Femur (tissue), 1 donor: ENCODE measurements around the gene CCND1.
"Not testable (repeated sequence)": the region's sequence is repeated elsewhere in the genome, so short reads cannot be mapped to it uniquely, and the experiment has no call there.

Source experiments
- DNase-seq: peaks from one replicate; pipeline ENCODE4 v3.0.0-alpha.2; 2017

CCND1 gene

DNA sequence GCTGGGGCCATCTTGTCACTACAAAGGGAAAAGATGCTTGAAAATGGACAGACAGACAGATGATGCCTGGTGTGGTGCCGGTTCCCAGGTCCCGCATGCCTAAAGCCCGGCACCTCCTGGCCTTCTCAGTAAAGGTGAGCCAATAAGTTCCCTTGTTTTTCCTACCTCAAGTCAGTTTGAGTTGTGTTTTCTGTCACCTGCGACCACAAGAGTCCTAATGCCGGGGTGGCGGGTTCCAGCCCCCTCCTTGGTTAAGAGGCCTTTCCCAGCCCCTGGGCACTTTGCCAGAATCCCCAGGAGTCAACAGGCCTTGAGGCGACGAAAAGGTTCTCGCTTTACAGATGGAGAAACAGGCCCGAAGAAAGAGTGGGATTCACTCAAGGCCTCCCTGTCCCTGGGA lies 53.8 kb downstream of the CCND1 start:
- DNase-seq = no peak

DNA sequence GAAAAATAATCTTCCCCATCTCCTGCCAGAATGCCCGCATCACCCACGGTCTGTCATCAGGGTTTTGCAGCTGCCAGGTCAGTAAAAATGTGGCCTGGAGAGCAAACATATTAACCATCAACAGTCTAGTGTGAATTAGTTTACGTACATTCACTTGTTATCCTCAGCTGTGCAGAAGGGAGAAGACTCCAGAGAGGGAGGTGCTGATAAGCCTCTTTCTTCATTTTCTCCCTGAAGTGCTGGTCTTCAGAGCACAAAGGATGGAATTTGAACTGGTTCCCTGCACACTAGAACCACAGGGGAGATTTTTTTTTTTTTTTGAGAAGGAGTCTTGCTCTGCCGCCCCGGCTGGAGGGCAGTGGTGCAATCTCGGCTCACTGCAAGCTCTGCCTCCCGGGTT lies 54.6 kb downstream of the CCND1 start:
- DNase-seq = no peak

DNA sequence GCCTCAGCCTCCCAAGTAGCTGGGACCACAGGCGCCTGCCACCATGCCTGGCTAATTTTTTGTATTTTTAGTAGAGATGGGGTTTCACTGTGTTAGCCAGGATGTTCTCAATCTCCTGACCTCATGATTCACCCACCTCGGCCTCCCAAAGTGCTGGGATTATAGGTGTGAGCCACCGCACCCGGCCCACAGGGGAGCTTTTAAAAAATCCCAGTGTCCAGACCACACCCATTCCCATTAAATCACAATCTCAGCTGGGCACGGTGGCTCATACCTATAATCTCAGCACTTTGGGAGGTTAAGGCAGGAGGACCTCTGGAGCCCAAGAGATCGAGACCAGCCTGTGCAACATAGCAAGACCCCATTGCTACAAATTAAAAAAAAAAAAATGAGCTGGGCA lies 55.0 kb downstream of the CCND1 start:
- DNase-seq = not testable (repeated sequence)

DNA sequence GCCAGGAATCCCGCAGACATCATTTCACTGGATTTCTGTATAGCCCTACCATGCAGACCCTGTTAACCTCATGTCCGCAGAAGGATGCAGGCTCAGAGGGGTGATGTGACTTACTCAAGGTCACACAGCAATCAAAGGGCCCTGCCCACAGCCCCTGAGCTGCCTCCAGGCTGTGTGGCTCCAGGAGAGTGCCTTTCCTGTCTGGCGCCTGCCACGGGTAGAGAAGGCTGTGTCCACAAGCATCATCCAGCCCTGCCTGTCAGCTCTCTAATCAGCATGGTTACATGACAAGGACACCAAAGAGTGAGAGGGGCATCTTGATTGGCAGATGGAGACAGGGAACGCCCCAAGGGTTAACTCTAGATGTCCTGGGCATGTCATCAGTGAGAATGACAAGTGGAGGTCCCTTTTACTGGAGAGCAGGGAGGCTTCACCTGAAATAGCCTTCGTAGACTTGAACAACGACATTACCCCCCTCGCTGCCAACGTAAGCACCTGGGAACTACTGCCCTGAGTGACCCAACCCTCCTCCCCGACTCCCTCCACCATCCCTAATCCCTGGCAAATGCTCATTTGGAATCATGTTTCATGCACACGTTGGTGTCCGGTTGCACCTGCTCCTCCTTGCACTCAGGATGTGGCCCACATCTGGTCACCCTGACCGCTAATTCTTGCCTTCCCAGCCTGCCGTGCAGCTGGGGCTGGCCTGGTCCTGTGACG lies 56.0 kb downstream of the CCND1 start:
- DNase-seq = no peak

DNA sequence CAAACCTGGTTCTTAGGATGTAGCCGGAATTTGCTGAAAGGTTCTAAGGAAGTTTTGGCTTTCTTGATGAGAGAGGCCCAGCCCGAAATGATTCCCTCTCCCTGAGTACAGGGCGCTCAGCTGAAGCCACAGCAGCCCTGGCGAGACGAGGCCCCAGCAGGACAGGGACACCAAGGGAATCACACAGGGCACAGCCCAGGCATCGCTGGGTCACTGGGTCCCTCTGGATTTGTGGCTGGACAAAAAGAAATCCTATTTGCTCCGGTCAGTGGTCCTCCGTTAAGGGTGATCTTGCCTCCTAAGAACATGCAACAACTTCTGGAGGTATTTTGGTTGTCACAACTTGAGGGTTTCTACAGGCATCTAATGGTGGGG lies 56.5 kb downstream of the CCND1 start:
- DNase-seq = no peak

DNA sequence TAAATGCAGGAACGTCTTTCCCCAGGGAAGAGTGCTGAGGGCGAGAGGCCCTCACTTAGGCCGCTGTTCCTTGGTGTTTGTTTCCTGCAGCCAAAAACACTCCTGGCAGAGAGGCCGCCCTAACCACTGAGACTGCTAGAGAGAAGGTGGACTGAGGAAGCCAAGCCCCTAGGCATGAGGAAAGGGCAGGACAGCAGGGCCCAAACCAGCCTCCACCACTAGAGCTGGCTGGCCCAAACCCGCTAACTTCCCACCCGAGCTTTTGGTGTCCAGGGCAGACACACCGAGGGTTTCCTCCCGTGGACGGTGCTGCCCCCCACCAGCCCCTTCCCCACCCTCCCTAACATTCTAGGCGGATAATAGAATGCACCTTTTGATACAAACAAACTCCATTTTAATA lies 56.9 kb downstream of the CCND1 start:
- no peak for DNase-seq

DNA sequence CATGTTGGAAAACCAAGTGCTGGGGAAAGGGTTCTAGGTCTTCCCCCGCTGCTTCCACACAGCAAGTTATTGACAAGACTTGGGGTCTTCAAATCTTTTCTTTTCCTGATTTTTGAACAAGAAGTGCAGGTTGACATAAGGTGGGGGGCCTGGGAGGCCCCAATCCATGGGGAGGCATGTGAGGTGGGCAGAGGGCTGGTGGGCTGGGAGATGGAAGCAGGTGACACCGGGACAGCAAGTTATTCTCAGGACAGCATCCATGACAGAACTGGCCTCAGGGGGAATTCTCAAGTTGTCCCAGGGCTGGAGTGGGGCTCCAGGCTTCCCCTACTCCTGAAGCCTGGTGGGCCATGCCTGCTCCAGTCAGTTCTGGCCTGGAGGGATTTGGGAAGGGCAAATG lies 57.4 kb downstream of the CCND1 start:
- DNase-seq = no peak

DNA sequence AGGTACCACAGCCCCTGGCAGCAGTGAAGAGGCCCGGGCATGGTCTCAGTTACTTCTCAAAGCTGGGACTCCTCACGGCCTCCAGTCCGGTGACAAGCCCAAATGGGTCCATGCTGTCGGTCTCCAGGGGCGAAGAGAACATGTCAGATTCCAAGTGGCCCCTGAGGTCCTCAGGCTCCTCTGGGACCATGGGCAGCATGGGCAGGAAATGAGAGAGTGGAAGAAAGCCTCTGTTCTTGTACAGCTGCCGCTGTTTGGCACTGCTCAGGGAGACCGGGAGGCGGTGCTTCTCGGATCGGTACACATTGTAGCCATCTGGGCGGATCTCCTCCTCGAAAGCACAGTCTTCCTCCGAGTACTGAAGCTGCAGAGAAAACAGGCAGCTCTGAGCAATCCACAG lies 58.3 kb downstream of the CCND1 start:
- no peak for DNase-seq

DNA sequence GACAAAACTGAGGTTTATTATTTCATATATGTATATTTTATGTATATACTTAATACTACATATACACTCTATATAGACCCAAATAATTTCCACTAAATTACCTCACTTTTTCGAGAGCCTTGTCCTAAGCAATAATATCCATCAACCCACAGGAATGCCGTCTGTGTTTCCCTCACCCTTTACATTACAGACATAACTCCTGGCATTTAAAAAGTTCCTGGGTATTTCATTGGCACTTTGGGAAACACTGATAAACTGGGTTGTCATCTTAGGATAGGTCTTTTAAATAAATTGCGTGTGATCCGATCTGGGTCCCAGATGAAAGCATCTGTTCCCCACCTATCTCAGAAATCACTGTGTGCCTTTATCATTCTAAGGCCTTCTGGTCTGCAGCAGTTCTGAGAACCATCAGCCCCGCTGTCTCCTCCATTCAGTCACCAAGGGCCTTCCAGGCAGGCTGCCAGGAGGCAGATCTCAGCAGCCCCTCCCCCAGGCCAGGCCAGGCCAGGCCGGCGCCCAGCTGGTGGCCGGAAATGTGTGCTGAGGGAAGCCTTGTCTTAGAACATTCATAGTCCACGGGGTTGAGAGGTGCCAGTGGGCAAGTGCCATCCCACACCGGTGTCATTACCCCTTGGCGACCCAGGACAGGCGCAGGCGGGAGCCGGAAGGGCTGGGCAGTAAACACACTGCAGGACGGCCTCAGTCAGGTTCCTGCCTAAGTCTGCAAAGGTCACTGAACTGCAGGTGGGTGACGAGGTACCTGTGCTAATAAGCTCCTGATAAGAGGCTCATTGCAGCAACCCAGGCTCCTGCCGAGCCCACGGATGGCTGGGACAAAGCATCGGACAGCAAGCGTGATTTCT lies 59.6 kb downstream of the CCND1 start:
- peak; percentile 89 for DNase-seq

DNA sequence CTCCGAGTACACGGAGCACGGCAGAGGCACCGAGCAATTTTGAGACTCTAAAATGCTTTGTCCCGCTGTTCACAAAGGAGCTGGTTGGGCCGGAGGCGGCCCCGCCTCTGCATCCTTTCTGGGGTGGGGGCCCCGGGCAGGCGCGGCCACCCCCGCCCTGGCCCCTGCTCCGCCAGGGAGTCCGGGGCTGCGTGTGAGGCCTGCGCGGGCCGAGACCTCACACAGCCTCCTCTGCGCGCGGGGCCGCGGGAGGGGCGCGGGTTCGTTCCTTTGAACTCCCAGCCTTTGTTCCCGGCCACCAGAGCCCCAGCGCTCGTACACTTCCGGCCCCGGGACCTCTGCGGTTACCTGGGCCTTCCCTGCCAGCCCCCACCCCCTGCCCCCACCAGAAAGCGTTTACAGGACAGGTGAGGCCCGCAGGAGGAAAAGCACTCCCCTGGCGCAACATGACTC lies 61.3 kb downstream of the CCND1 start:
- DNase-seq = no peak

DNA sequence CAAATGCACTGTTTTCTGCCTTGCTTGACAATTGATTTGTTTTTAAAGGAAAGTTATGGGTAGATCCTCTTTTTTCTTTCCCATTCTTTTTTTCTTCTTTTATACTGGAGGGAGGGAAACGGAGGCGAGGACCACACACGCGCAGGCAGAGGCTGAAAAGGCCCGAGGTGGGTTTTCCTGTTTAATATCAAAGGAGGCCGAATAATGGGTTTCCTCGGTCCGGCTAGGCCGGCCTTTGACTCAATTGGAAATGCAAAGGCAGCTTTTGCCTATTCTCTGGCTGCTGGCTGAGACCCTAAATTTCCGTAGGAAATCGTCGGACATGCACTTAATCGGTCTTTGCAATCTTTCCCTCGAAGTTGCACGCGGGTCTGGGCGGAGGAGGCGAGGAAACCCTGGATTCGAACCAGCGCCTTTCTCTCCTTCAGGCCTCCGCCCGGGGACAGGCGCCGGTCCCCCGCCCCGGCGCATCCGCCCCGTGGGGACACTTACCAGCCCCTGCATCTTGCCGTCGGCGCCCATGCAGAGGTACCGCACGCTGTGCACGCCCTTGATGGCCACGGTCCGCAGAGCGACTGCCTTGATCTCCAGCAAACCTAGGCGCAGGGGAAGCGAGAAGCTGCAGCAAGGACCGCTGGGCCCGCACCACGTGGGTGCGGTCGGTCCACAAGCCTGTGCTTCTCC lies 62.0 kb downstream of the CCND1 start:
- DNase-seq = no peak

DNA sequence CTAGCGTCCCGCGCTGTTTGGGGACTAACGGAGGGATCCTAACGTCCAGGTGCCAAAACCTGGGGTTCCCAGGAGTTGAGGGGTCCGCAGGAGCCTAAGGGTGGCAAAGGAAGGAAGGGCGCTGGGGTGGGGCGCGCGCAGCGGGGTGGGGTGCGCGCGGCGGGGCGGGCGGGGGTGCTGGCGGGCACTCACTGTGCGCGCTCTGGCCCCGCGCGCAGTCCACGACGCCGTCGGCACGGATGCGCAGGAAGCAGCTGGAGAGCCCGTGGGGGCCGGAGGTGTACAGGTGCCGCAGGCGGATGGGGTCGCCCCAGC lies 62.5 kb downstream of the CCND1 start:
- no peak for DNase-seq
